Esophagus muscularis mucosa (tissue), 4 donors: ENCODE results near the gene S100A12. TPM values are rescaled to one million over a fixed set of nuclear protein-coding genes. Genes with fewer than 3 reads are reported as not detected.

Experiments used
- DNase-seq: peaks from one replicate; pipeline ENCODE4 v3.0.0-alpha.2; 2017; ENCODE audit errors: extremely low spot score
- H3K27ac ChIP-seq, 4 donors: fragments of 200-600 bp; sonication (generic); replicated peaks in 1 of 4; 1 replicate in 3 of 4; 2 replicates in 1 of 4; pipeline ENCODE4 v1.5.1; 2016 to 2019; ENCODE audit warnings: mild to moderate bottlenecking in 1 of 4
- H3K27me3 ChIP-seq, 4 donors: fragments of 200-600 bp; sonication (generic); one replicate each; pipeline versions ENCODE4 v1.5.1 to v1.6.0; 2016 to 2019
- H3K36me3 ChIP-seq, 4 donors: fragments of 200-600 bp; sonication (generic); one replicate each; pipeline ENCODE4 v1.5.1; 2016 to 2019
- H3K4me1 ChIP-seq, 4 donors: fragments of 200-600 bp; sonication (generic); one replicate each; pipeline ENCODE4 v1.5.1; 2016 to 2019
- H3K4me3 ChIP-seq, 4 donors: fragments of 200-600 bp; sonication (generic); 1 replicate in 2 of 4; 2 replicates in 2 of 4; pipeline ENCODE4 v1.5.1; 2016 to 2019; ENCODE audit warnings: mild to moderate bottlenecking in 4 of 4, moderate library complexity in 1 of 4
- H3K9me3 ChIP-seq, 4 donors: fragments of 200-600 bp; sonication (generic); 1 replicate in 3 of 4; 2 replicates in 1 of 4; pipeline ENCODE4 v1.5.1; 2016 to 2019
- CTCF ChIP-seq, 3 experiments: fragments of 200-600 bp in 2 of 3; fragments of 450-650 bp in 1 of 3; sonication (generic) in 2 of 3; IDR thresholded peaks; one replicate each; pipeline ENCODE4 v1.5.1; 2017 to 2019; ENCODE audit warnings: antibody characterized with exemption in 3 of 3, mild to moderate bottlenecking in 2 of 3, moderate library complexity in 1 of 3
- EP300 ChIP-seq: sonication (generic); formaldehyde crosslinking; IDR thresholded peaks from one replicate; pipeline ENCODE4 v1.6.1; 2017; ENCODE audit warnings: antibody characterized with exemption
- POLR2A ChIP-seq: fragments of 450-650 bp; IDR thresholded peaks from one replicate; pipeline ENCODE4 v1.6.1; 2017; ENCODE audit warnings: antibody characterized with exemption, moderate library complexity, mild to moderate bottlenecking, low read depth
- POLR2AphosphoS5 ChIP-seq, 2 donors: sonication (generic); formaldehyde crosslinking; IDR thresholded peaks; one replicate each; pipeline ENCODE4 v1.6.1; 2017; ENCODE audit warnings: antibody characterized with exemption in 2 of 2
- WGBS: methylation state at CpG from one replicate; pipeline ENCODE4 v1.1.5; 2018; 5-methylcytosine and 5-hydroxymethylcytosine counted together
- intact Hi-C: fragments of 100-400 bp; cut with DNase I; formaldehyde crosslinking; loops from one replicate; pipeline ENCODE4 v1.15.1; 2023
- total RNA-seq, 4 donors: library from RNA; depleted of rRNA; stranded (reverse); fragments of >200 nt; gene quantifications; one replicate each; pipeline versions ENCODE4 v1.1.0 to v1.2.1, GENCODE V29; 2016

Gene S100A12
- total RNA-seq, 4 donors from 2014 or later = 33.1 TPM; not detected in 3

DNA sequence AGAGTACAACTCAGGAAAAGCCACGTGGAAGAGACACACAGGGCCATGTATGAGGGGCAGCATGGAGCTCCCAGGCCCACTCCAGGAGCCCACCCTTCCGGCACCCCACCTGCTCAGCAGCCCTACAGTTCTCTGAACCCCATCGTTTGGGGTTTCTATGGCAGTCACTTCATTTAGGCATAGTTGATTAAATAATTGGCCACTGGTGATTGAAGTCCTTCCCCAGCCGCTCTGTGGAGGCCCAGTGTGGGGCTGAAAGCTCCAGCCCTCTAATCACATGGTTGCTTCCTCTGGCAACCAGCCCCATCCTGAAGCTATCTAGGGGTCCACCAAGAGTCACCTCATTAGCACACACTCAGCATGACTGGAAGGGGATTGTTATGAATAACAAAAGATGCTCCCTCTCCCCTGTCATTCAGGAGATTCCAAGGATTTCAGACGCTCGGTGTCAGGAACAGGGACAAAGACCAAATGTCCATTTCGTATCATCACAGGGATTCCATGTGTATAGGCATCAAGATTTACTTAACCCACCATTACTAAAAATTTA lies 28.7 kb upstream of the S100A12 start:
- intact Hi-C loops = no loop called here
- Histone ChIP-seq H3K27me3 (peaks cover 0 to 26% (median 0%) of the 10 kb centered on the region in 4 donors), H3K9me3 (no peaks in the 10 kb centered on the region), H3K4me3 (no peak overlapping the region), H3K4me1 (no peaks in the 10 kb centered on the region), H3K27ac (no peak overlapping the region), H3K36me3 (no peaks in the 10 kb centered on the region)
- peak; percentile 53 for DNase-seq
- WGBS = 86% methylated on average over 5 of the region's 7 CpGs
- TF ChIP-seq CTCF (IDR thresholded peaks at IDR 0.05) = no peak
- TF ChIP-seq EP300 = no peak
- TF ChIP-seq POLR2A = no peak
- no peak for TF ChIP-seq POLR2AphosphoS5 (IDR thresholded peaks at IDR 0.05)

GRCh38 chr1:153403421-153404085 lies 28.1 kb upstream of the S100A12 start:
- TF ChIP-seq CTCF (IDR thresholded peaks at IDR 0.05) = no peak
- peaks cover 0 to 32% (median 0%) of the 10 kb centered on the region in 4 donors for H3K27me3 ChIP-seq
- 83% methylated on average over 11 of the region's 11 CpGs for WGBS
- intact Hi-C loops = no loop called here
- no peaks in the 10 kb centered on the region for H3K36me3 ChIP-seq
- H3K27ac ChIP-seq = no peak overlapping the region
- no peaks in the 10 kb centered on the region for H3K4me1 ChIP-seq
- peak; percentile 74 for DNase-seq
- no peak overlapping the region for H3K4me3 ChIP-seq
- H3K9me3 ChIP-seq = no peaks in the 10 kb centered on the region

GRCh38 chr1:153402226-153402625 lies 26.8 kb upstream of the S100A12 start:
- intact Hi-C loops = no loop called here
- no peak overlapping the region for H3K4me3 ChIP-seq
- H3K27ac ChIP-seq = no peak overlapping the region
- H3K4me1 ChIP-seq = no peaks in the 10 kb centered on the region
- DNase-seq = peak; percentile 88
- TF ChIP-seq CTCF (IDR thresholded peaks at IDR 0.05) (no peak), POLR2A (no peak), EP300 (no peak), POLR2AphosphoS5 (IDR thresholded peaks at IDR 0.05) (no peak)
- H3K27me3 ChIP-seq = peaks cover 0 to 41% (median 0%) of the 10 kb centered on the region in 4 donors
- no peaks in the 10 kb centered on the region for H3K9me3 ChIP-seq
- 56% methylated on average over 2 of the region's 2 CpGs for WGBS
- no peaks in the 10 kb centered on the region for H3K36me3 ChIP-seq

DNA sequence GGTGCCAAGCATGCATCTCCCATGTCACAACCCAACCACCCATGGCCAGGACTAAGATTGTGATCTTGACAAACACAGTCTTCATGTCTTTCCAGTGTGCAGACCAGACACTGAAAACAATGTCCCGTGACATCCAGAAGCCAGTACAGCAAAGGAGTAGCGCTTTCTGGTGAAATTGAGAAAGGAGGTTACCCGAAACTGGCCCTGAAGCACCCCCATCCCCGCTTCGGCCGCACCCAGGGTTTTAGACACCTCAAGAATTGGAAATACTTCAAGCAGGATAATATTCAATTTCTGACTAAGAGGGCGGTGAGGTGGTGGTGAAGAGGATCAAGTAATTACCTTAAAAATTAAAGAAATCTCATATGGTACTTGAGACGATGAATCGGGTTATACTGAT lies 26.0 kb upstream of the S100A12 start:
- TF ChIP-seq EP300 = no peak
- no peak for TF ChIP-seq CTCF (IDR thresholded peaks at IDR 0.05)
- TF ChIP-seq POLR2AphosphoS5 (IDR thresholded peaks at IDR 0.05) = no peak
- no peak for TF ChIP-seq POLR2A
- Histone ChIP-seq H3K36me3 (no peaks in the 10 kb centered on the region), H3K27ac (no peak overlapping the region), H3K9me3 (no peaks in the 10 kb centered on the region), H3K4me3 (no peak overlapping the region), H3K4me1 (no peaks in the 10 kb centered on the region), H3K27me3 (peaks cover 0 to 34% (median 0%) of the 10 kb centered on the region in 4 donors)
- peak; percentile 75 for DNase-seq
- WGBS = 89% methylated on average over 9 of the region's 9 CpGs
- intact Hi-C loops = no loop called here

DNA sequence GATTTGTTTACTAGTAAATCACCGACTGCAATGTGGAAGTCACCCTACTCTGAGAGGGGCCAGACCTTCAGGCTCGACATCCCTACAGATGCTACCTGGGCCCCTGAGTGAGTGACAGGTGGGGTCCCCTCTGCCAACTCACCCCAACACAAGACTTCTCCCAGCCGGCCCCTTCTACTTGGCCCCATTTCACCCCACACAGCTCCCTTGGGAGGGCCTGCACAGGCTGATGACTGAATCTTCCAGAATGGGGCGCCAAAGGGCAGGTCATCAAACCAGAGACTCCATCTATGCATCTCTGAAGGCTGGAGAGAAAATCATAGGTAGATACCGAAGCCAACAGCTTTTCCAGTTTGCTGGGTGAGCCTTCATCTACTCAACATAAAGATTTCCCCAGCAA lies 24.8 kb upstream of the S100A12 start:
- 60% methylated on average over 5 of the region's 5 CpGs for WGBS
- Histone ChIP-seq H3K36me3 (no peaks in the 10 kb centered on the region), H3K27ac (no peak overlapping the region), H3K27me3 (peaks cover 0 to 28% (median 0%) of the 10 kb centered on the region in 4 donors), H3K4me1 (no peaks in the 10 kb centered on the region), H3K4me3 (no peak overlapping the region), H3K9me3 (no peaks in the 10 kb centered on the region)
- TF ChIP-seq POLR2A (no peak), CTCF (IDR thresholded peaks at IDR 0.05) (no peak), POLR2AphosphoS5 (IDR thresholded peaks at IDR 0.05) (no peak), EP300 (no peak)
- intact Hi-C loops = no loop called here
- no peak for DNase-seq
